HFFc6 (cell line): Measurements from ENCODE around the gene FAM124B. TPM values are rescaled to one million over a fixed set of nuclear protein-coding genes. Genes with fewer than 3 reads are reported as not detected.

ENCODE experiments used
- DNase-seq: peaks from one replicate; pipeline ENCODE4 v3.0.0-alpha.2; 2018
- H3K27ac Mint-ChIP-seq: 2 replicates; pipeline ENCODE4 v1.8.0; 2020; ENCODE audit warnings: mild to moderate bottlenecking, mixed read lengths
- H3K27me3 Mint-ChIP-seq: 2 replicates; pipeline ENCODE4 v1.8.0; 2021; ENCODE audit warnings: mild to moderate bottlenecking, moderate library complexity, mixed read lengths; ENCODE audit not compliant: insufficient read depth
- H3K36me3 Mint-ChIP-seq: 2 replicates; pipeline ENCODE4 v1.8.0; 2021; ENCODE audit warnings: low read depth, mixed read lengths
- H3K4me1 Mint-ChIP-seq: 2 replicates; pipeline ENCODE4 v1.8.0; 2020; ENCODE audit warnings: low read depth, mixed read lengths
- H3K4me3 Mint-ChIP-seq: 2 replicates; pipeline ENCODE4 v1.8.0; 2020; ENCODE audit warnings: mild to moderate bottlenecking, moderate library complexity, mixed read lengths
- H3K9me3 Mint-ChIP-seq: 2 replicates; pipeline ENCODE4 v1.8.0; 2020; ENCODE audit warnings: mild to moderate bottlenecking, mixed read lengths
- total RNA-seq, 6 experiments: library from RNA; stranded (reverse); fragmentation: NEBNext Ultra II Directional; extraction: Animal tissue kit (Norgen Biotek cat#: 25700); gene quantifications; 2 replicates in 1 of 6; 3 replicates in 5 of 6; pipeline ENCODE4 v1.2.3, GENCODE V29; 2021
- TF ChIP-seq, protein P1 (sequence below): fragments of 200-600 bp; sonication (generic); IDR thresholded peaks from 2 replicates; pipeline ENCODE4 v1.5.0; 2021; ENCODE audit warnings: antibody characterized with exemption, mild to moderate bottlenecking

The FAM124B gene
- total RNA-seq, 6 experiments from 2014 or later: 0.10 TPM; not detected in 5

GRCh38 chr2:224333726-224334482 is 68.0 kb downstream of the FAM124B start:
- peaks cover 6% of the 10 kb centered on the region for H3K4me1 Mint-ChIP-seq
- no peak for DNase-seq
- no peak overlapping the region for H3K4me3 Mint-ChIP-seq
- H3K36me3 Mint-ChIP-seq: no peaks in the 10 kb centered on the region
- TF ChIP-seq, protein P1, sequence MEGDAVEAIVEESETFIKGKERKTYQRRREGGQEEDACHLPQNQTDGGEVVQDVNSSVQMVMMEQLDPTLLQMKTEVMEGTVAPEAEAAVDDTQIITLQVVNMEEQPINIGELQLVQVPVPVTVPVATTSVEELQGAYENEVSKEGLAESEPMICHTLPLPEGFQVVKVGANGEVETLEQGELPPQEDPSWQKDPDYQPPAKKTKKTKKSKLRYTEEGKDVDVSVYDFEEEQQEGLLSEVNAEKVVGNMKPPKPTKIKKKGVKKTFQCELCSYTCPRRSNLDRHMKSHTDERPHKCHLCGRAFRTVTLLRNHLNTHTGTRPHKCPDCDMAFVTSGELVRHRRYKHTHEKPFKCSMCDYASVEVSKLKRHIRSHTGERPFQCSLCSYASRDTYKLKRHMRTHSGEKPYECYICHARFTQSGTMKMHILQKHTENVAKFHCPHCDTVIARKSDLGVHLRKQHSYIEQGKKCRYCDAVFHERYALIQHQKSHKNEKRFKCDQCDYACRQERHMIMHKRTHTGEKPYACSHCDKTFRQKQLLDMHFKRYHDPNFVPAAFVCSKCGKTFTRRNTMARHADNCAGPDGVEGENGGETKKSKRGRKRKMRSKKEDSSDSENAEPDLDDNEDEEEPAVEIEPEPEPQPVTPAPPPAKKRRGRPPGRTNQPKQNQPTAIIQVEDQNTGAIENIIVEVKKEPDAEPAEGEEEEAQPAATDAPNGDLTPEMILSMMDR: no peak
- H3K9me3 Mint-ChIP-seq: no peaks in the 10 kb centered on the region
- no peak overlapping the region for H3K27ac Mint-ChIP-seq
- peaks cover 18% of the 10 kb centered on the region for H3K27me3 Mint-ChIP-seq

DNA sequence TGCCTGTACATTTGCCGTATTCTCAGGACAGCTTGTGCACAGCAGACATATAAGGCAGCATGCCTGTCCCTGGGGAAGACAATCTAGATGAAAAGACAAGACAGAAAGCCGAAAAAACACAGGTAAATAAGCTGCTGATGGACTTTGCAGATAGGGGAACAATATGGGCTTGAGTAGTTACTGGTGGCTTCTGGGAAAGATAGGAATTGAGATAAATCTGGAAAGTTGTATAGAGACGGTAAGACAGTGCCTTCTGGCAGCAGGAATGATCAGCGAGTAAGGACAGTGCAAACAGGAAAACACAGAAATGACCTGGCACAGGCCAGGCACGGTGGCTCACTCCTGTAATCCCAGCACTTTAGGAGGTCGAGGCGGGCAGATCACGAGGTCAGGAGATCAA is 70.2 kb downstream of the FAM124B start:
- DNase-seq: no peak
- H3K4me1 Mint-ChIP-seq: peaks cover 6% of the 10 kb centered on the region
- H3K27ac Mint-ChIP-seq: no peak overlapping the region
- H3K9me3 Mint-ChIP-seq: no peaks in the 10 kb centered on the region
- no peaks in the 10 kb centered on the region for H3K36me3 Mint-ChIP-seq
- H3K27me3 Mint-ChIP-seq: peaks cover 28% of the 10 kb centered on the region
- TF ChIP-seq, protein P1: no peak
- no peak overlapping the region for H3K4me3 Mint-ChIP-seq

- Mint-ChIP-seq H3K9me3 (no peaks in the 10 kb centered on the region), H3K4me1 (peaks cover 6% of the 10 kb centered on the region), H3K27me3 (peaks cover 28% of the 10 kb centered on the region), H3K36me3 (no peaks in the 10 kb centered on the region), H3K27ac (no peak overlapping the region), H3K4me3 (no peak overlapping the region)
- TF ChIP-seq, protein P1: no peak
- DNase-seq: no peak
Measured at GRCh38 chr2:224328798-224329197, 73.1 kb downstream of the FAM124B start.

Other genes starting within 250 kb of the FAM124B start
- 10 to 100 TPM; 76.9 to 88.4 (median 83.3) TPM for gene CUL3, start 183.3 kb upstream of the FAM124B start, total RNA-seq